Chondrocyte (in vitro differentiated cells): ENCODE results near the gene NAE1. TPM values are rescaled to one million over a fixed set of nuclear protein-coding genes. Genes with fewer than 3 reads are reported as not detected.

Experiments
- DNase-seq: peaks from one replicate; pipeline ENCODE4 v3.0.0; 2021; ENCODE audit warnings: mixed read lengths, low spot score
- H3K27ac Mint-ChIP-seq: one replicate; pipeline ENCODE4 v1.8.0; 2021; ENCODE audit warnings: mild to moderate bottlenecking, moderate library complexity, mixed read lengths; ENCODE audit not compliant: unreplicated experiment
- H3K27me3 Mint-ChIP-seq: 2 replicates; pipeline ENCODE4 v1.8.0; 2021; ENCODE audit warnings: low read depth, mixed read lengths
- H3K36me3 Mint-ChIP-seq: 2 replicates; pipeline ENCODE4 v1.8.0; 2021; ENCODE audit warnings: low read depth, mixed read lengths
- H3K4me1 Mint-ChIP-seq: 2 replicates; pipeline ENCODE4 v1.8.0; 2021; ENCODE audit warnings: low read depth, mild to moderate bottlenecking, mixed read lengths
- H3K4me3 Mint-ChIP-seq: one replicate; pipeline ENCODE4 v1.8.0; 2021; ENCODE audit warnings: mild to moderate bottlenecking, moderate library complexity, mixed read lengths; ENCODE audit not compliant: unreplicated experiment
- H3K9me3 Mint-ChIP-seq: 2 replicates; pipeline ENCODE4 v1.8.0; 2021; ENCODE audit warnings: low read depth, mixed read lengths
- long read RNA-seq: library from polyadenylated mRNA; stranded (forward); transcript quantifications from one replicate; pipeline ENCODE4 v2.0.0, GENCODE V29; 2021
- total RNA-seq: library from RNA; stranded (reverse); gene quantifications from 3 replicates; pipeline ENCODE4 v1.2.1, GENCODE V29; 2021
- TF ChIP-seq, protein P1 (sequence below): fragments of 200-600 bp; sonication (generic); IDR thresholded peaks from 2 replicates; pipeline ENCODE4 v1.5.0; 2021; ENCODE audit warnings: antibody characterized with exemption, mild to moderate bottlenecking, moderate library complexity

Gene NAE1
- total RNA-seq = 46.7 to 51.4 TPM (median 47.8 TPM) in 3 replicates
- long read RNA-seq, transcript NAE1-201 (20 exons, 1,837 nt) = major isoform, 79 of 97 reads
- long read RNA-seq, partial matches to known transcripts = 3 of 97 reads
- long read RNA-seq, other reads (novel, unspliced or antisense) = 13 of 97 reads

DNA sequence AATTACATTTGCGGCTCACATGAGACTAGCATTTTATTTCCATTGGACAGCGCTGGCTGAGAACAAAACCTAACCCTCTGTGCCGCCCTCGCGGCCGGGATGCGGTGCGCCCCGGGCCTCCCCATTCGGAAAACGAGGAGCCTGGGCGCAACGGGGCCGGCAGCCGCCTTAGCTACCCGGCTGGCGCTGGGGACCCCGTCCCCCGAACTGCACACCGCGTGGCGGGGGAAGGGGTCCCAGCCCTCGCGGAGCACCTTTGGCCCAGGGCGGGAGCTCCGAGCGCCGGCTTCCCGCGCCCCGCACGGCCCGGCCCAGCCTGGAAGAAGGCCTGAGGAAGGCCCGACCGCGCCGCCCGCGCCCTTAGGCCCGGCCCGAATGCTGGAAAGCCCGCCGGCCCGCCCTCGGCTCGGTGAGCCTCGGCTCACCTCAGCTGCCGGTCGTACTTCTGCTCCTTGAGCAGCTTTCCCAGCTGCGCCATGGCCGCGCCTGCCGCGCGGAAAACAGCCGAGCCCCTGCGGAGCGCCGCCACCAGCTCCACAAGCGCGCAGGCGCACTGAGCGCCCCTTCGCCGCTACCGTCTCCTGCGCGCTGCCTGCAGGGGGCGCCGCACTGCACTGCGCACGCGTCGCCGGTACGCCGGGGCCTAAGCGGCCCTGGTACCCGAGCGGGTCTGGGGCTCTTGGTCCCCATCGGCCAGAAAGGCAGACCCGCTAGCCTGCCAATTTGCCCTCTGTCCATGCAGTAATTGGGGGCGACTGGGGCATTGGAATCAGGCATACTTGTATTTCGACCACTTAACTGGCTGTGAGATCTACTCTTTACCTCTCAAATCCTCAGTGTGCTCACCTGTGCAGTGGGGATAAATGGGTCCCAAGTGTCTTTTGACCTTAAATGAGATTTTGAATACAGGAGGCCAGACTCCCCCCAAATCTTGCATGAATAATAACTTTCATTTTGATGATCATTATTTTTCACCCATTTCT lies at the start of gene NAE1:
TSS of gene NAE1 (minus strand) at position 555 of the 983 bp plus-strand sequence. CDS start at position 478, 77 bp downstream.
- H3K36me3 Mint-ChIP-seq = peaks cover 7% of the 10 kb centered on the region
- H3K27me3 Mint-ChIP-seq = peaks cover 5% of the 10 kb centered on the region
- peak within 1 kb of the TSS; percentile 61 for H3K4me3 Mint-ChIP-seq
- peak within 1 kb of the TSS; percentile 41 for H3K27ac Mint-ChIP-seq
- H3K9me3 Mint-ChIP-seq = no peaks in the 10 kb centered on the region
- H3K4me1 Mint-ChIP-seq = peaks cover 13% of the 10 kb centered on the region
- TF ChIP-seq, protein P1, sequence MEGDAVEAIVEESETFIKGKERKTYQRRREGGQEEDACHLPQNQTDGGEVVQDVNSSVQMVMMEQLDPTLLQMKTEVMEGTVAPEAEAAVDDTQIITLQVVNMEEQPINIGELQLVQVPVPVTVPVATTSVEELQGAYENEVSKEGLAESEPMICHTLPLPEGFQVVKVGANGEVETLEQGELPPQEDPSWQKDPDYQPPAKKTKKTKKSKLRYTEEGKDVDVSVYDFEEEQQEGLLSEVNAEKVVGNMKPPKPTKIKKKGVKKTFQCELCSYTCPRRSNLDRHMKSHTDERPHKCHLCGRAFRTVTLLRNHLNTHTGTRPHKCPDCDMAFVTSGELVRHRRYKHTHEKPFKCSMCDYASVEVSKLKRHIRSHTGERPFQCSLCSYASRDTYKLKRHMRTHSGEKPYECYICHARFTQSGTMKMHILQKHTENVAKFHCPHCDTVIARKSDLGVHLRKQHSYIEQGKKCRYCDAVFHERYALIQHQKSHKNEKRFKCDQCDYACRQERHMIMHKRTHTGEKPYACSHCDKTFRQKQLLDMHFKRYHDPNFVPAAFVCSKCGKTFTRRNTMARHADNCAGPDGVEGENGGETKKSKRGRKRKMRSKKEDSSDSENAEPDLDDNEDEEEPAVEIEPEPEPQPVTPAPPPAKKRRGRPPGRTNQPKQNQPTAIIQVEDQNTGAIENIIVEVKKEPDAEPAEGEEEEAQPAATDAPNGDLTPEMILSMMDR = peak; percentile 98
- DNase-seq = no peak

GRCh38 chr16:66878067-66878466 lies 47.3 kb upstream of the NAE1 start:
- no peaks in the 10 kb centered on the region for H3K27me3 Mint-ChIP-seq
- no peaks in the 10 kb centered on the region for H3K9me3 Mint-ChIP-seq
- H3K27ac Mint-ChIP-seq = peak overlapping the region; percentile 79
- no peaks in the 10 kb centered on the region for H3K36me3 Mint-ChIP-seq
- TF ChIP-seq, protein P1 = no peak
- no peak overlapping the region for H3K4me3 Mint-ChIP-seq
- peaks cover 41% of the 10 kb centered on the region for H3K4me1 Mint-ChIP-seq
- DNase-seq = no peak

- H3K9me3 Mint-ChIP-seq = no peaks in the 10 kb centered on the region
- no peak overlapping the region for H3K4me3 Mint-ChIP-seq
- H3K27ac Mint-ChIP-seq = peak overlapping the region; percentile 88
- peaks cover 38% of the 10 kb centered on the region for H3K4me1 Mint-ChIP-seq
- H3K36me3 Mint-ChIP-seq = no peaks in the 10 kb centered on the region
- TF ChIP-seq, protein P1 = peak; percentile 31
- no peak for DNase-seq
- H3K27me3 Mint-ChIP-seq = no peaks in the 10 kb centered on the region
These were observed 43.5 kb upstream of the NAE1 start for GRCh38 chr16:66874079-66874775.

DNA sequence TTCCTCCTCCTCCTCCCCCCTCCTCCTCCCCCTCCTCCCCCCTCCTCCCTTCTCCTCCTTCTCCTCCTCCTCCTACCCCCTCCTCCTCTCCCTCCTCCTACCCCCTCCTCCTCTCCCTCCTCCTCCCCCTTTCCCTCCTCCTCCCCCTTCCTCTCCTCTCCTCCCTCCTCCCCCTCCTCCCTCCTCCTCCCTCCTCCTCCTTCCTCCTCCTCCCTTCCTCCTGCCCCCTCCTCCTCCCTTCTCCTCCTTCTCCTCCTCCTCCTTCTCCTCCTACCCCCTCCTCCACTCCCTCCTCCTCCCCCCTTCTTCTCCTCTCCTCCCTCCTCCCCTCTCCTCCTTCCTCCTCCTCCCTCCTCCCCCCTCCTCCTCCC lies 42.9 kb upstream of the NAE1 start:
- Mint-ChIP-seq H3K9me3 (no peaks in the 10 kb centered on the region), H3K4me1 (peaks cover 37% of the 10 kb centered on the region), H3K27ac (peak overlapping the region; percentile 92), H3K36me3 (no peaks in the 10 kb centered on the region), H3K4me3 (no peak overlapping the region), H3K27me3 (no peaks in the 10 kb centered on the region)
- TF ChIP-seq, protein P1 = no peak
- DNase-seq = no peak
